ENCODE data around the gene KIF12.

The KIF12 gene

DNA sequence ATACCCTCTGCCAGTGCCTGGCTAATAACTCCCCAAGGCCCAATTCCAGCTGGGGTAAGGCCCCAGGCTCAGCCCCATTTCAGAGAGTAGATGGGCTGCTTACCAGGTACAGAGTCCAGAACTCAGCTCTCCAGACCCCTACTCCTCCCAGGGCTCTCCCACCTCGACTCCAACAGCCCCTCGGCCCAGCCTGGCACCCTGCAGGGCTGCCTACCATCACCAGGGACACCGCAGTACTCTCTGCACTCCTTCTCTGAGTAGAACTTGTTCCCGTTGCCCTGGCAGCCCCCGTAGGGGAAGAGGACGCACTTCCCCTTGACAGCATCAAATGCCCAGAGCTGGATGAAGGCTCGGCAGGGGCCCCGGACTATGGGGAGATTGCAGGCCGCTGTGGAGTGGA, 38.4 kb downstream of the KIF12 start:
- no peaks in the 10 kb centered on the region for H3K4me1 ChIP-seq (ENCODE audit: control insufficient read depth in 1 of 2, insufficient read depth in 1 of 2, low read depth in 1 of 2, low read length in 1 of 2)
- no peak overlapping the region for H3K4me3 ChIP-seq (ENCODE audit: low read depth in 1 of 2, low read length in 1 of 2)
- peaks cover 5% of the 10 kb centered on the region for H3K27me3 ChIP-seq
- no peaks in the 10 kb centered on the region for H3K9me3 ChIP-seq
- no peak overlapping the region for H3K27ac ChIP-seq
- no peak for TF ChIP-seq CTCF (IDR thresholded peaks at IDR 0.05)
- H3K36me3 ChIP-seq = no peaks in the 10 kb centered on the region

- Histone ChIP-seq H3K27ac (no peak overlapping the region), H3K4me1 (ENCODE audit: control insufficient read depth in 1 of 2, insufficient read depth in 1 of 2, low read depth in 1 of 2, low read length in 1 of 2) (no peaks in the 10 kb centered on the region), H3K9me3 (no peaks in the 10 kb centered on the region), H3K4me3 (ENCODE audit: low read depth in 1 of 2, low read length in 1 of 2) (no peak overlapping the region), H3K27me3 (peaks cover 2% of the 10 kb centered on the region), H3K36me3 (no peaks in the 10 kb centered on the region)
- no peak for TF ChIP-seq CTCF (IDR thresholded peaks at IDR 0.05)
These were observed 39.0 kb downstream of the KIF12 start for GRCh38 chr9:114060070-114060469.

GRCh38 chr9:114059047-114059803, 39.9 kb downstream of the KIF12 start:
- no peak overlapping the region for H3K27ac ChIP-seq
- H3K4me1 ChIP-seq (ENCODE audit: control insufficient read depth in 1 of 2, insufficient read depth in 1 of 2, low read depth in 1 of 2, low read length in 1 of 2) = no peaks in the 10 kb centered on the region
- no peak for TF ChIP-seq CTCF (IDR thresholded peaks at IDR 0.05)
- no peak overlapping the region for H3K4me3 ChIP-seq (ENCODE audit: low read depth in 1 of 2, low read length in 1 of 2)
- no peaks in the 10 kb centered on the region for H3K36me3 ChIP-seq
- no peaks in the 10 kb centered on the region for H3K9me3 ChIP-seq
- no peaks in the 10 kb centered on the region for H3K27me3 ChIP-seq

- H3K4me1 ChIP-seq (ENCODE audit: control insufficient read depth in 1 of 2, insufficient read depth in 1 of 2, low read depth in 1 of 2, low read length in 1 of 2) = no peaks in the 10 kb centered on the region
- H3K4me3 ChIP-seq (ENCODE audit: low read depth in 1 of 2, low read length in 1 of 2) = no peak overlapping the region
- no peaks in the 10 kb centered on the region for H3K36me3 ChIP-seq
- no peak overlapping the region for H3K27ac ChIP-seq
- H3K27me3 ChIP-seq = no peaks in the 10 kb centered on the region
- no peaks in the 10 kb centered on the region for H3K9me3 ChIP-seq
- TF ChIP-seq CTCF (IDR thresholded peaks at IDR 0.05) = no peak
These were observed 40.4 kb downstream of the KIF12 start for GRCh38 chr9:114058688-114059046.

DNA sequence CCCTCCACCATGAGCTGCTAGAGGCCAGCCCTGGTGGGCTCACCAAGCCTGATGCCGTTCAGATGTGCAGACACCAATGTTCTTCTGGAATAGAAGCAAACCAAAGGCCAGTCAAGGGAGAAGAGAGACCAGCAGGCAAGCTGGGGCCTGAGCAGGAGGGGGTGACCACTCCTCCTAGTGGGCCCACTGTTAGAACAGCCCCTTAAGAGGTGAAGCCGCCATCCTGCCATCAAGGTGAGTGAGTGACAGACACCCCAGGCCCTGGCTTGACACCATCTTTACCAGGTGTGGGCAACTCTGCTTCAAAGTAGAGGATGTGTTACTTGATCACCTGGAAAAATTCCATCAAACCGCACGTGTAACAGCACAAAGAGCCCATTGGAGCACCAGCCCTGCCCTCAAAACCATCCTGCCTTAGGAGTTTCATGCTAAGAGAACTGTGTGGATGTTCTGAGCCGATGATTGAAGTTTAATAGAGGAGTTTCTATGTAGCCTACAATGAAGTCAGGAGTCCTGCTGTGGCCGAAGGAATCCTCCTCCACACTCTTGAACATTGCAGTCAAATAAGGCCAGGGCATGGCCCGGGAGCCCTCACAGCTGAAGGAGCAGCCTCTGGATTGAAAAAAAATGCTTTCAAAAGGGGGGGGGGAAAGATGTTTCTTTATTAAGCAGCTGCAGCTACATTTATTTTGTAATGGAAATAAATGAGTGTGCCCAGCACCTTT, 41.8 kb downstream of the KIF12 start:
- Histone ChIP-seq H3K27me3 (no peaks in the 10 kb centered on the region), H3K36me3 (no peaks in the 10 kb centered on the region), H3K27ac (no peak overlapping the region), H3K9me3 (no peaks in the 10 kb centered on the region), H3K4me3 (ENCODE audit: low read depth in 1 of 2, low read length in 1 of 2) (no peak overlapping the region), H3K4me1 (ENCODE audit: control insufficient read depth in 1 of 2, insufficient read depth in 1 of 2, low read depth in 1 of 2, low read length in 1 of 2) (no peaks in the 10 kb centered on the region)
- TF ChIP-seq CTCF (IDR thresholded peaks at IDR 0.05) = no peak
